ENCODE results near the gene KCNH2. TPM values are rescaled to one million over a fixed set of nuclear protein-coding genes. Genes with fewer than 3 reads are reported as not detected.

The KCNH2 gene
- total RNA-seq, 3 donors from 2014 or later, result 0.49 to 0.71 (median 0.66) TPM

Other genes with a start within 250 kb of the KCNH2 start
- 10 to 100 TPM; 44.1 to 52.2 (median 50.2) TPM for gene GIMAP5, start 240.9 kb downstream of the KCNH2 start, total RNA-seq
- gene TMEM176B, start 178.0 kb downstream of the KCNH2 start, total RNA-seq, result under 1 TPM; 0.24 to 0.58 (median 0.33) TPM
- under 1 TPM; 0.20 to 0.24 (median 0.22) TPM for gene TMEM176A, start 177.6 kb downstream of the KCNH2 start, total RNA-seq
- under 1 TPM in 1 of 3 donors, not detected in 2; 0.10 TPM for gene AOC1, start 125.8 kb downstream of the KCNH2 start, total RNA-seq
- 1 to 10 TPM; 5.3 to 9.2 (median 8.2) TPM for gene NOS3, start 12.7 kb upstream of the KCNH2 start, total RNA-seq
- 1 to 10 TPM; 5.8 to 7.3 (median 6.7) TPM for gene ATG9B, start 46.2 kb upstream of the KCNH2 start, total RNA-seq
- gene ABCB8, start 50.1 kb upstream of the KCNH2 start, total RNA-seq, result 10 to 100 TPM; 48.1 to 54.6 (median 48.5) TPM
- 1 to 10 TPM; 2.4 to 3.4 (median 3.3) TPM for gene ASIC3, start 70.2 kb upstream of the KCNH2 start, total RNA-seq
- gene CDK5, start 79.6 kb upstream of the KCNH2 start, total RNA-seq, result 10 to 100 TPM; 14.1 to 15.0 (median 14.3) TPM
- gene SLC4A2, start 81.3 kb upstream of the KCNH2 start, total RNA-seq, result 100 to 1,000 TPM; 107 to 125 (median 111) TPM
- 100 to 1,000 TPM in 2 of 3 donors, 10 to 100 TPM in 1; 96.5 to 111 (median 104) TPM for gene FASTK, start 102.5 kb upstream of the KCNH2 start, total RNA-seq
- 10 to 100 TPM; 70.3 to 85.3 (median 71.8) TPM for gene TMUB1, start 105.2 kb upstream of the KCNH2 start, total RNA-seq
- gene AGAP3, start 108.2 kb upstream of the KCNH2 start, total RNA-seq, result 10 to 100 TPM; 29.7 to 46.3 (median 35.1) TPM
- not detected for gene GBX1, start 189.4 kb upstream of the KCNH2 start, total RNA-seq
- gene ASB10, start 208.9 kb upstream of the KCNH2 start, total RNA-seq, result not detected
- not detected for gene H2BK1, start 232.2 kb upstream of the KCNH2 start, total RNA-seq
- 100 to 1,000 TPM; 144 to 151 (median 146) TPM for gene ABCF2, start 248.9 kb upstream of the KCNH2 start, total RNA-seq

All from activated T-cell treated with anti-CD3 and anti-CD28 coated beads, Interleukin-2, amount 50 U/mL, for 4 hours (primary cell).